ENCODE measurements around the gene CHI3L2. TPM values are rescaled to one million over a fixed set of nuclear protein-coding genes. Genes with fewer than 3 reads are reported as not detected.

The CHI3L2 gene
- 0.32 to 0.83 TPM (median 0.41 TPM) in 5 replicates for total RNA-seq (2022; extraction: Qiagen RNA extraction; ENCODE audit: low read depth)

GRCh38 chr1:111227434-111227833 lies at the start of gene CHI3L2:
CHI3L2 (plus strand) TSS chr1:111227713; CDS start chr1:111227730, 17 bp downstream.

GRCh38 chr1:111199881-111200801 lies 27.4 kb upstream of the CHI3L2 start, which contains the start of gene DENND2D:
DENND2D (minus strand) TSS chr1:111200646; CDS start chr1:111200459, 187 bp downstream.

GRCh38 chr1:111290630-111291029 lies 63.1 kb downstream of the CHI3L2 start, which contains the start of gene CHIA:
CHIA (plus strand) TSS chr1:111290851; CDS start chr1:111310468, 19,617 bp downstream.

Other genes starting within 250 kb of the CHI3L2 start
- 17.2 to 23.1 TPM (median 21.1 TPM) in 5 replicates for gene DRAM2, start 87.6 kb upstream of the CHI3L2 start, total RNA-seq (2022; extraction: Qiagen RNA extraction; ENCODE audit: low read depth)
- gene CEPT1, start 87.5 kb upstream of the CHI3L2 start, total RNA-seq (2022; extraction: Qiagen RNA extraction; ENCODE audit: low read depth), result 7.9 to 15.5 TPM (median 12.8 TPM) in 5 replicates
- 1.6 to 2.2 TPM (median 1.7 TPM) in 5 replicates for gene DENND2D, start 27.1 kb upstream of the CHI3L2 start, total RNA-seq (2022; extraction: Qiagen RNA extraction; ENCODE audit: low read depth)
- not detected in 5 replicates for gene CHIA, start 63.1 kb downstream of the CHI3L2 start, total RNA-seq (2022; extraction: Qiagen RNA extraction; ENCODE audit: low read depth)
- gene OVGP1, start 200.0 kb downstream of the CHI3L2 start, total RNA-seq (2022; extraction: Qiagen RNA extraction; ENCODE audit: low read depth), result 0.87 to 1.1 TPM (median 0.92 TPM) in 5 replicates
- 29.7 to 52.1 TPM (median 48.2 TPM) in 5 replicates for gene WDR77, start 221.5 kb downstream of the CHI3L2 start, total RNA-seq (2022; extraction: Qiagen RNA extraction; ENCODE audit: low read depth)
- gene ATP5PB, start 221.8 kb downstream of the CHI3L2 start, total RNA-seq (2022; extraction: Qiagen RNA extraction; ENCODE audit: low read depth), result 229 to 320 TPM (median 246 TPM) in 5 replicates
- 0.20 to 0.26 TPM in 2 of 5 replicates, not detected in the others for gene C1orf162, start 246.3 kb downstream of the CHI3L2 start, total RNA-seq (2022; extraction: Qiagen RNA extraction; ENCODE audit: low read depth)

Measured in A549 treated with ZK216348 at 1 μM for 4 hours (cell line).